ENCODE measurements around the gene MAP3K12. TPM values are rescaled to one million over a fixed set of nuclear protein-coding genes. Genes with fewer than 3 reads are reported as not detected.

The MAP3K12 gene
- total RNA-seq, 4 donors from 2014 or later: 12.6 to 20.1 (median 18.9) TPM

- 91% methylated on average over 5 of the region's 5 CpGs for WGBS
- Histone ChIP-seq H3K36me3 (peaks cover 11 to 39% (median 37%) of the 10 kb centered on the region in 4 donors), H3K9me3 (no peaks in the 10 kb centered on the region), H3K27me3 (no peaks in the 10 kb centered on the region), H3K27ac (replicated peaks in 1 of 4) (no peak overlapping the region), H3K4me1 (peaks cover 12 to 28% (median 25%) of the 10 kb centered on the region in 4 donors), H3K4me3 (no peak overlapping the region)
- TF ChIP-seq EP300 (IDR thresholded peaks at IDR 0.05) (no peak), POLR2AphosphoS5 (IDR thresholded peaks at IDR 0.05) (no peak), POLR2A (IDR thresholded peaks at IDR 0.05; ENCODE audit: low read depth) (no peak), CTCF (IDR thresholded peaks at IDR 0.05) (no peak)
- no peak for DNase-seq (ENCODE audit: extremely low spot score)
- intact Hi-C loops (cut with DNase I): no loop called here
These were observed 9.9 kb downstream of the MAP3K12 start for GRCh38 chr12:53489242-53489864.

- DNase-seq (ENCODE audit: extremely low spot score): no peak
- H3K4me1 ChIP-seq: peaks cover 0 to 15% (median 5%) of the 10 kb centered on the region in 4 donors
- TF ChIP-seq EP300 (IDR thresholded peaks at IDR 0.05): no peak
- no peak for TF ChIP-seq CTCF (IDR thresholded peaks at IDR 0.05)
- no peak for TF ChIP-seq POLR2A (IDR thresholded peaks at IDR 0.05; ENCODE audit: low read depth)
- peak in 1 of 2 donors; percentile 31 for TF ChIP-seq POLR2AphosphoS5 (IDR thresholded peaks at IDR 0.05)
- no peak overlapping the region for H3K27ac ChIP-seq (replicated peaks in 1 of 4)
- H3K36me3 ChIP-seq: peaks cover 11 to 64% (median 60%) of the 10 kb centered on the region in 4 donors
- WGBS: 74% methylated on average over 8 of the region's 17 CpGs
- H3K27me3 ChIP-seq: no peaks in the 10 kb centered on the region
- H3K4me3 ChIP-seq: no peak overlapping the region
- H3K9me3 ChIP-seq: no peaks in the 10 kb centered on the region
- intact Hi-C loops (cut with DNase I): no loop called here
These were observed 12.3 kb downstream of the MAP3K12 start for GRCh38 chr12:53486736-53487487.

GRCh38 chr12:53485955-53486735 is 13.1 kb downstream of the MAP3K12 start:
- Histone ChIP-seq H3K27ac (replicated peaks in 1 of 4) (no peak overlapping the region), H3K4me3 (no peak overlapping the region), H3K4me1 (peaks cover 0 to 17% (median 8%) of the 10 kb centered on the region in 4 donors), H3K27me3 (no peaks in the 10 kb centered on the region), H3K36me3 (peaks cover 15 to 71% (median 67%) of the 10 kb centered on the region in 4 donors), H3K9me3 (no peaks in the 10 kb centered on the region)
- intact Hi-C loops (cut with DNase I): no loop called here
- TF ChIP-seq CTCF (IDR thresholded peaks at IDR 0.05) (no peak), POLR2A (IDR thresholded peaks at IDR 0.05; ENCODE audit: low read depth) (no peak), EP300 (IDR thresholded peaks at IDR 0.05) (no peak), POLR2AphosphoS5 (IDR thresholded peaks at IDR 0.05) (peak in 1 of 2 donors; percentile 36)
- DNase-seq (ENCODE audit: extremely low spot score): no peak
- 95% methylated on average over 9 of the region's 10 CpGs for WGBS

- intact Hi-C loops (cut with DNase I): no loop called here
- no peaks in the 10 kb centered on the region for H3K9me3 ChIP-seq
These were observed 14.3 kb downstream of the MAP3K12 start for GRCh38 chr12:53484686-53485575.

More at GRCh38 chr12:53484686-53485575, 14.3 kb downstream of the MAP3K12 start:
- H3K27ac ChIP-seq (replicated peaks in 1 of 4): no peak overlapping the region
- no peak for DNase-seq (ENCODE audit: extremely low spot score)
- peaks cover 5 to 25% (median 20%) of the 10 kb centered on the region in 4 donors for H3K4me1 ChIP-seq
- peaks cover 23 to 83% (median 79%) of the 10 kb centered on the region in 4 donors for H3K36me3 ChIP-seq
- H3K27me3 ChIP-seq: no peaks in the 10 kb centered on the region
- H3K4me3 ChIP-seq: no peak overlapping the region
- WGBS: 78% methylated on average over 9 of the region's 10 CpGs
- TF ChIP-seq EP300 (IDR thresholded peaks at IDR 0.05) (no peak), POLR2AphosphoS5 (IDR thresholded peaks at IDR 0.05) (peak in 1 of 2 donors; percentile 8)
